Mesodermal cell (in vitro differentiated cells): ENCODE results near the gene AGER.
"Not testable (repeated sequence)": the region's sequence is repeated elsewhere in the genome, so short reads cannot be mapped to it uniquely, and the experiment has no call there.

ENCODE experiments used
- H3K27ac ChIP-seq: 2 replicates; pipeline ENCODE4 v1.7.0; 2013; ENCODE audit warnings: mild to moderate bottlenecking, low read depth, low read length, moderate library complexity; ENCODE audit not compliant: severe bottlenecking
- H3K36me3 ChIP-seq: 2 replicates; pipeline ENCODE4 v1.7.1; 2013; ENCODE audit warnings: mild to moderate bottlenecking, low read length, moderate library complexity; ENCODE audit not compliant: control insufficient read depth, insufficient read depth
- H3K4me1 ChIP-seq: one replicate; pipeline ENCODE4 v1.7.1; 2013; ENCODE audit warnings: mild to moderate bottlenecking, low read length; ENCODE audit not compliant: insufficient read depth, control insufficient read depth, poor library complexity, severe bottlenecking
- H3K4me3 ChIP-seq: 2 replicates; pipeline ENCODE4 v1.7.0; 2013; ENCODE audit warnings: low read length, control low read depth, mild to moderate bottlenecking; ENCODE audit not compliant: insufficient read depth, poor library complexity, severe bottlenecking; ENCODE audit errors: extremely low read depth
- H3K9me3 ChIP-seq: 2 replicates; pipeline ENCODE4 v1.7.1; 2013; ENCODE audit warnings: mild to moderate bottlenecking, low read length, moderate library complexity; ENCODE audit not compliant: control insufficient read depth
- WGBS, 2 experiments: methylation state at CpG; one replicate each; pipeline ENCODE4 v1.1.5; 2013; ENCODE audit warnings: missing lambda C conversion rate in 2 of 2; ENCODE audit not compliant: insufficient coverage in 2 of 2; 5-methylcytosine and 5-hydroxymethylcytosine counted together

Gene AGER

GRCh38 chr6:32214126-32214525 lies 30.1 kb upstream of the AGER start:
- Histone ChIP-seq H3K27ac (no peak overlapping the region), H3K4me1 (no peaks in the 10 kb centered on the region), H3K36me3 (no peaks in the 10 kb centered on the region), H3K4me3 (no peak overlapping the region), H3K9me3 (no peaks in the 10 kb centered on the region)
- no CpG with 5 or more reads among the region's 3 CpGs for WGBS, 2 experiments

- WGBS, 2 experiments, result 77 to 88% methylated on average over 2 of the region's 6 CpGs
- Histone ChIP-seq H3K27ac (no peak overlapping the region), H3K4me3 (no peak overlapping the region), H3K4me1 (no peaks in the 10 kb centered on the region), H3K36me3 (no peaks in the 10 kb centered on the region), H3K9me3 (no peaks in the 10 kb centered on the region)
Observed at GRCh38 chr6:32213649-32214048, 29.6 kb upstream of the AGER start.

GRCh38 chr6:32212076-32212760 lies 28.2 kb upstream of the AGER start:
- no peak overlapping the region for H3K4me3 ChIP-seq
- H3K9me3 ChIP-seq, result no peaks in the 10 kb centered on the region
- 82 to 86% methylated on average over 9 to 10 of the region's 12 CpGs for WGBS, 2 experiments
- H3K27ac ChIP-seq, result no peak overlapping the region
- no peaks in the 10 kb centered on the region for H3K4me1 ChIP-seq
- H3K36me3 ChIP-seq, result no peaks in the 10 kb centered on the region

- not testable (repeated sequence) for H3K36me3 ChIP-seq, H3K9me3 ChIP-seq, H3K4me1 ChIP-seq, H3K4me3 ChIP-seq, H3K27ac ChIP-seq
- WGBS, 2 experiments, result no CpG with 5 or more reads among the region's 4 CpGs
Observed at GRCh38 chr6:32211432-32211831, 27.4 kb upstream of the AGER start.

GRCh38 chr6:32210191-32210601 lies 26.1 kb upstream of the AGER start:
- H3K36me3 ChIP-seq, result no peaks in the 10 kb centered on the region
- 90 to 96% methylated on average over 4 to 5 of the region's 5 CpGs for WGBS, 2 experiments
- no peaks in the 10 kb centered on the region for H3K4me1 ChIP-seq
- H3K27ac ChIP-seq, result no peak overlapping the region
- no peaks in the 10 kb centered on the region for H3K9me3 ChIP-seq
- H3K4me3 ChIP-seq, result no peak overlapping the region

- Histone ChIP-seq H3K4me1 (no peaks in the 10 kb centered on the region), H3K9me3 (no peaks in the 10 kb centered on the region), H3K4me3 (no peak overlapping the region), H3K27ac (no peak overlapping the region), H3K36me3 (no peaks in the 10 kb centered on the region)
- WGBS, 2 experiments, result 83 to 100% methylated on average over 1 of the region's 1 CpG
Observed at GRCh38 chr6:32208996-32209395, 24.9 kb upstream of the AGER start.

- H3K4me1 ChIP-seq, result no peaks in the 10 kb centered on the region
- no peaks in the 10 kb centered on the region for H3K9me3 ChIP-seq
- no peak overlapping the region for H3K4me3 ChIP-seq
- H3K27ac ChIP-seq, result no peak overlapping the region
- WGBS, 2 experiments, result 88 to 98% methylated on average over 1 to 3 of the region's 3 CpGs
- no peaks in the 10 kb centered on the region for H3K36me3 ChIP-seq
Observed at GRCh38 chr6:32204268-32204715, 20.2 kb upstream of the AGER start.

- H3K4me1 ChIP-seq, result no peaks in the 10 kb centered on the region
- no peaks in the 10 kb centered on the region for H3K36me3 ChIP-seq
- H3K27ac ChIP-seq, result no peak overlapping the region
- no peak overlapping the region for H3K4me3 ChIP-seq
- no peaks in the 10 kb centered on the region for H3K9me3 ChIP-seq
- 90% methylated on average over 8 to 9 of the region's 9 CpGs for WGBS, 2 experiments
Observed at GRCh38 chr6:32203426-32204267, 19.6 kb upstream of the AGER start.

GRCh38 chr6:32202186-32202585 lies 18.1 kb upstream of the AGER start:
- 91 to 94% methylated on average over 8 to 9 of the region's 9 CpGs for WGBS, 2 experiments
- no peaks in the 10 kb centered on the region for H3K36me3 ChIP-seq
- H3K4me1 ChIP-seq, result peaks cover 3% of the 10 kb centered on the region
- no peak overlapping the region for H3K27ac ChIP-seq
- H3K4me3 ChIP-seq, result no peak overlapping the region
- H3K9me3 ChIP-seq, result no peaks in the 10 kb centered on the region

GRCh38 chr6:32200711-32201475 lies 16.8 kb upstream of the AGER start:
- WGBS, 2 experiments, result 84 to 88% methylated on average over 10 to 11 of the region's 13 CpGs
- Histone ChIP-seq H3K27ac (no peak overlapping the region), H3K9me3 (no peaks in the 10 kb centered on the region), H3K4me1 (peaks cover 7% of the 10 kb centered on the region), H3K4me3 (no peak overlapping the region), H3K36me3 (no peaks in the 10 kb centered on the region)
